Inferior parietal cortex (tissue), 1 donor: ENCODE measurements around the gene PLBD2.
"Not testable (repeated sequence)": the region's sequence is repeated elsewhere in the genome, so short reads cannot be mapped to it uniquely, and the experiment has no call there.

Source experiments
- DNase-seq: peaks from one replicate; pipeline ENCODE4 v3.0.0-alpha.2; 2016; ENCODE audit errors: extremely low spot score

PLBD2 gene

DNA sequence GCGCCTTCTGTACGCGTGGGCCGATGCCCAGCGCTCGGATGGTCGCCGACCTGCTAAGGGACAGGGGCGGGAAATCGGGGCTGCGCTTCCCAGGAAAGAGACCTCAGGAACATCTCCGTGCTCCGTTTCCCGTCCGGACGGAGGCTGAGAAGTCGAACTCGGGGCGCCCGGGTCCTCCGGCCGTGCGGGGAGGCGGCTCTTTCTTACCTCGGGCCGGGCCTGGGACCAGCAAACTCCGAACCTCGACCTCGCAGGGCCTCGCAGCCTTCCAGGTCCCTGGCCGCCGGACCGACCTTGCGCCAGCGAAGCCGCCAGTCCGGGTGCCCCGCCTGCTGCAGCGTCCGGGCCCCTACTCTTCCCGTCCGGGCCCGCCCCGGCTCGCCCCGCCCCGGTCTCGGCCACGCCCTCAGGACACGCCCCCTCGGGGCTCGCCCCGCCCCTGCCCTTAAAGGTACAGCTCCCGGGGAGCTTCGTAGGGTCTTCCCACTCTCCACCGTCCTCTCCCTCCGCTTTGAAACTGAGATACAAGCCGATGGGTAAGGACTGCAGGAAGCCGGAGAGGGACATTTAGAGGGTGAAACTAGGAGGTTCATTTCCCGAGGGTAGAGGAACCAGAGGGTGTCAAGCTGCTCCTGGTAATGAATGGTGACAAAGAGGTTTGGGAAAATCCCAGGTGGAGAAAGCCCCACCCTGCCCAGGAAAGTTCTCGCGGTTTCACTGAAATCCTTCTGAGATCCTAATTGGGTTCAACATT is 23.4 kb upstream of the PLBD2 start, which contains the start of gene SLC8B1:
Gene SLC8B1, minus strand, starts transcription at position 324 of the 754 bp plus-strand sequence. CDS start 2,231 bp downstream, outside the sequence.
- peak; percentile 75 for DNase-seq

GRCh38 chr12:113339540-113339939 is 18.8 kb upstream of the PLBD2 start:
- no peak for DNase-seq

- DNase-seq: no peak
Measured at GRCh38 chr12:113340061-113340460, 18.3 kb upstream of the PLBD2 start.

- no peak for DNase-seq
Measured at GRCh38 chr12:113341535-113341934, 16.9 kb upstream of the PLBD2 start.

DNA sequence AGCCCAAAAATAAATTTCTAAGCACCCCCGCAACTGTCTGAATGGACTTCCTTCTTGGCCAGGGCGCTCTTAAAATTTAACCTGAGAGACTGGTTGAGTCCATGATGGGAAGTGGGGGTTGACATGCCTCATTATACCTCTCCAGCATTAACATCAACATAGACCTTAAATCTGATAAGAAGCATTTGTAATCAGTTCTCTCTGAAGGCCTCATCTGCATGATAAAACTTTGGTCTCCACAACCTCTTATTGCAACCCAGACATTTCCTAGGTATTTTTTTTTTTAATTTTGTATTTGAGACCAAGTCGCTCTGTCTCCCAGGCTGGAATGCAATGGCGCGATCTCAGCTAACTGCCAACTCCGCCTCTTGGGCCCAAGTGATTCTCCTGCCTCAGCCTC is 13.1 kb upstream of the PLBD2 start:
- no peak for DNase-seq

DNA sequence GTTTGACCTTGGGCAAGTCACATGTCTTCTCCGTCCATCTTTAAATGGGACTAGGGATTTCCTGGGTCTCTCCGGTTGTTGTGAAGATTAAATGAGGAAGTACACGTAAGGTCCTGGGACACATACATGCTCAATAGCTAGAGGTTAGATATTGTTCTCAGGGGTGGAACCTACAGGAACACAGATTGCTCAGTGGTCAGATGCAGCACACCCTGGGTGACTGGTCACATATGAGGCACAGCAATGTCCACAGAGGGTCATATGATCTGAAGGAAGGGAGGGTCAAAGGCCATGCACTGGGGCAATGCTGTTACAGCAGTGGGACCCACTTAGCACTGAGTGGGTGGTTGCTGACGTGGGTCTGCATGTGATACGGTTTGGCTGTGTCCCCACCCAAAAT is 12.0 kb upstream of the PLBD2 start:
- no peak for DNase-seq

DNA sequence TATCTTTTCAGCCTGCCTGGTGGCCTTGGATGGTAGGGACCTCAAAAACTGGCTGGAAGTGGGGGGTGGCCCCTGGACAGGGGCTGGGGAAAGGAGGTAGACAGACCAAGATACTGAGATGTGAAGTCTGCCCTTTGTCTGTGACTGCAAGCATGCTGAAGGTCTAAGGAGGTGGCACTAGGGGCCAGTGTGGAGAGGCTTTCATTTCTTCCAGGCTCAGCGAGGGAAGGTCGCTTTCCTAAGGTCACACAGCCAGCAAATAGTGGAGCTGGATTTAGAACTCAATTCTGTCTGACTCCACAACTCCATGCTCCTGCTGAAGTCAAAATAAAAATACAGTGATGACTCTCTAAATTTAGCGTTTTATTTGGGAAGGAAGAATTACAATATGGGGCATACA is 11.3 kb upstream of the PLBD2 start:
- no peak for DNase-seq

- DNase-seq: no peak
Measured at GRCh38 chr12:113347892-113348291, 10.5 kb upstream of the PLBD2 start.

GRCh38 chr12:113348849-113349536 is 9.4 kb upstream of the PLBD2 start:
- no peak for DNase-seq

DNA sequence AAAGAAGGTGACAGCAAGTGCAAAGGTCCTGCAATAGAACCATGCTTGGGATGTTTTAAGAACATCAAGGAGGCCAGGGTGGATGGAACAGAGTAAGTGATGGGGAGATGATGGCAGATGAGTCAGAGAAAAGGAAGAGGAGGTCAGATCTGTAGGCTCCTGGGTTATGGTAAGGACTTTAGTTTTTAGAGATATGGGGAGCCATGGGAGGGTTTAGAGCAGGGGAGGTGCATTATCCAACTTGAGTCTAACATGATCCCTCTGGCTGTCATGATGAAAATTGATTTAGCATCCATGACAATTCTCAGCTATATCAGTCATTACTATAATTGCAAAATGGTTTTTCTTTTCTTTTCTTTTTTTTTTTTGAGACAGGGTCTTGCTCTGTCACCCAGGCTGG is 7.3 kb upstream of the PLBD2 start:
- no peak for DNase-seq

DNA sequence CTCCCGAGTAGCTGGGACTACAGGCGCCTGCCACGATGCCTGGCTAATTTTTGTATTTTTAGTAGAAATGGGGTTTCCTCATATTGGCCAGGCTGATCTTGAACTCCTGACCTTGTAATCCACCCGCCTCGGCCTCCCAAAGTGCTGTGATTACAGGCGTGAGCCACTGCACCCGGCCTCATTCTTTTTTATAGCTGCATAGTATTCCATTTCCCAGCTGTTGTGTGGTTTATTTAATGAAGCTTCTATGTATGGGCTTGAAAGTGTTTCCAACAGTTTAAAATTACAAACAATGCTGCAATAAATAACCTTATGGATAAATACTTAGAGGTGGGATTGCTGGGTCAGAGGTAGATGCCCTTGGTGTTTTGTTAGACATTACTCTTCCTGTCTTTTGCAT is 4.2 kb upstream of the PLBD2 start:
- DNase-seq: not testable (repeated sequence)

DNA sequence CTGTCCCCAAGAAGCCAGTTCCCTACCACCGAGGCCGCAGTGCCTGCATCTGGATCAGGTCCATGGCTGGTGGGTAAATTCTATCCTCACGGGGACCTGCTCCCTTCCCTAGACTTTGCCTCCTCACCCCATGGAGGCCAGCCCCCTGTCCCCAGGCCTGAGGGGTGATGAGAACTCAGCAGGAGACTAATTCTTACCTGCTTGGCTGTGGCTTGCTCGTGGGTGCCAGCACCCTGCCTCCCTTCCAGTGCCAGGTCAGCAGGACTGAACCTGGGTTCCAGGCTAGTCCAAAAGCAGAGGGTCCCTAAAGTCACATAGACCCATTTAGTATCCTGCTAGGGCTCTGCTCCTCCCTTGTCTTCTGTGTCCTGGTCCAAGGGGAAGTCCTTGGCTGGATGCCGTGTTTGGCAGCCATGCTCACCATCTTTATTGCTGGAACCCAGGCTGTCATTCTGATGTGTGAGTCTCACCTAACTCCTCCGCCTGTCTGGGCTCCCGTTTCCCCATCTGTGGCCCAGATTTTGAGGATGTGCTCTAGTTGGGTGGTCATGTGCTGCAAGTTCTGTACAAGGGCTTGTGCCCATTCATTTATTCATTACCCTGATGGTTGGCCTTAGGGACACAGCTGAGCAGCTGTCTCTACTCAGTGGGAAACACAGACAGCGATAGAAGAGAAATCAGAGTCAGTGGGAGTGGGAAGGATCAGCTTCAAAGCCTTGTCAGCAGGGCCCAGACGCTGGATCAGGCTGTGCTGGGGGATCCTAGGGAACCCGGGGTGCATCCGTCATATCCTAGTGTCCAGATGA is 949 bp downstream of the PLBD2 start:
- peak; percentile 78 for DNase-seq

- DNase-seq: no peak
Measured at GRCh38 chr12:113359939-113360748, 1.8 kb downstream of the PLBD2 start.

DNA sequence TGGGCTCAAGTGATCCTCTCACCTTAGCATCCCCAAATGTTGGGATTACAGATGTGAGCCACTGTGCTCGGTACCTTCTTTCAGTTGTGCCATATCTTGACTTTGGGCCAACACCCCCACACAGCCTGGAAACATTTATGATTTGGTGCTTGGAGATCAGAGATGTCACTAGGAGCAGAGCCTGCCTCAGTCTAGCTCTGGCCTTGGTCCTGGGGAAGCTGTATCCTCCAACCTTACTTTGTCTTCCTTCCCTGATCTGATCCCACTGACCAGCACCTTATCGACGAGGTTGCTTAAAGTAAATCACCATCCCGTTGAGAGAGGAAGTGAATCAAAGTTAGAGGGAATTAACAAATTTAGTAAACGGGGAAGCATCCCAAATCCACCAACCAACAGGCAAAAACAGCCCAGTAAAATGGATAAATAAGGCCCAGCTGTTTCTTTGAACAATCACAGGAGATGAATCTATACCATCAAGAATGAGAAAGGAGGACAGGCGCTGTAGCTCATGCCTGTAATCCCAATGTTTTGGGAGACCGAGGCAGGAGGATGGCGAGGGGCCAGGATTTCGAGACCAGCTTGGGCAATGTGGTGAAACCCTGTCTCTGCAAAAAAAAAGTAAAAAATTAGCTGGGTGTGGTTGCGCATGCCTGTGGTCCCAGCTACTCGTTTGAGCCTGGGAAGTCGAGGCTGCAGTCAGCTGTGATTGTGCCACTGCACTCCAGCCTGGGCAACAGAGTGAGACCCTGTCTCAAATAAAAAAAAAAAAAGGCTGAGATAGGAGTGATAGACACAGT is 3.4 kb downstream of the PLBD2 start:
- no peak for DNase-seq

DNA sequence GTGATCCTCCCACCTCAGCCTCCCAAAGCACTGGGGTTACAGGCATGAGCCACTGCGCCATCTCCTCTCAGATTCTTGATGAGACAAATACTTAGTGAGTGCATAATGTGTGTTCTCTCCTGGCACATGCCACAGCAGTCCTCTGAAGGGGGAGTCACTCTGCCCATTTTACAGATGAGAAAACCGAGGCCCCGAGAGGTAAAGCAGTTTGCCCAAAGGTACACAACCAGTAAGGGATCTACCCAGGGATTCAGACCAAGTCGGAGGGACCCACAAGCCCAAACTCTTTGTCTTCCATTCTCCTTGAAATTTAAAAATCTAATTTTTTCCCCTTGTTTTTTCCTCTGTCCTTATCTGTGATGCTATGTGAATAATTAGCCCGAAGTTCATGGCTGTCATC is 6.3 kb downstream of the PLBD2 start:
- no peak for DNase-seq

DNA sequence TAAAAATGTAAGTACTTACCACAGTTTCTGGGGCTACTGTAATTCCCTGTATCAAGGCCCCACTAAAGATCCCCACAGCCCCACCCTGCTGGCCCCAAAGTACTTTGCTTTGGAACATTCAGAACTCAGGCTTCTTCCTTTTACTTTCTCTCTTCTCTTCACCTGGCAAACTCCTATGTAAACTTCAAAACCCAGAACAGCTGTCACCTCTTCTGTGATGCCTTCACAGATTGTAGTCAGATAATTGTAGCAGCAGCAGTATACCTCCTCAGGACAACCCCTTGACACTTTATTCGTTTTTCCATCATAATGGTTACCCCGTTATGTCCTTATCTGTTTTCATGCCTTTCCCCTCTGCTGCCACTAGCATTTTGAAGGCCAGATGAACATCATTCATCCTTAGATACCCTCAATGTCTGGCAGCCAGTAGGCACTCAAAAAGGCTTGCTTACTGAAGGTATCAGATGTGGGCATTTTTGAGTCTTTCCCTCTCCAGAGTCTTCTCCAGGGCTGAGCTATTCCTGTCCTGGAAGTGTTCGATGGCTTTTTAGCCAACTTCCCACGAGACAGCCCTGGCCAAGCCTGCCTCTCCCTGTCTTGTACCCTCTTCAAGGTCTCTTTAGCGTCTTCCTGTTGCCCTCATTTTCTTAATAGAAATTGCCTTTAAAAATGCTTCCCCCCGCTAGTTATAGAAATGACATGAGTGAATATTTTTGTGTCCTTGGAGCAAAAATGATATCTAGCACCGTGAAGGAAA is 7.4 kb downstream of the PLBD2 start:
- no peak for DNase-seq

GRCh38 chr12:113366827-113367226 is 8.4 kb downstream of the PLBD2 start:
- DNase-seq: no peak

DNA sequence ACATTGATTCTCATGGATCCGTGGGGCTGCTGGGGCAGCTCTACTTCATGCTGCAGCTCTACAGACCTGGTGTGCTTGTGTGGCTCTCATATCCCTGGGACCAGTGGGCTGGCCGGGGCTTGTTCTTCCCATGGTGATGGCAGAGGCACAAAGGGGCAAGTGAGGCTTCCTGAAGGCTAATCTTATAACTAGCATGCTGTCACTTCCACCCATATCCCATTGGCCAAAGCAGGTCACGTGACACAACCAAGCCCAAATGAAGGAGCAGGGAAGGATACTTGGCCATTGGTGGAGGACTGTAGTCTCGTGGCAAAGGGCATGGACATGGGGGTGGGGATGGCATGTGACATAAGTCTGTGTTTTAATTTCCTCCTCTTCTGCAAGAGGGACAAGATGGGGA is 9.9 kb downstream of the PLBD2 start:
- no peak for DNase-seq

GRCh38 chr12:113369391-113369985 is 11.1 kb downstream of the PLBD2 start:
- DNase-seq: peak; percentile 47
